ENCODE results near the gene SIDT2.

SIDT2 gene

DNA sequence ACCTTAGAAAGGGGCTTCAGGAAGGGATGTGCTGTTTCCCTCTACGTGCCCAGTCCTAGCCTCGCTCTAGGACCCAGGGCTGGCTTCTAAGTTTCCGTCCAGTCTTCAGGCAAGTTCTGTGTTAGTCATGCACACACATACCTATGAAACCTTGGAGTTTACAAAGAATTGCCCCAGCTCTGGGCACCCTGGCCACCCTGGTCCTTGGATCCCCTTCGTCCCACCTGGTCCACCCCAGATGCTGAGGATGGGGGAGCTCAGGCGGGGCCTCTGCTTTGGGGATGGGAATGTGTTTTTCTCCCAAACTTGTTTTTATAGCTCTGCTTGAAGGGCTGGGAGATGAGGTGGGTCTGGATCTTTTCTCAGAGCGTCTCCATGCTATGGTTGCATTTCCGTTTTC is 18.5 kb downstream of the SIDT2 start:
- Histone ChIP-seq H3K27me3 (ENCODE audit: control insufficient read depth, insufficient read depth, low read length, poor library complexity, severe bottlenecking) (no peaks in the 10 kb centered on the region), H3K9me3 (ENCODE audit: control insufficient read depth, low read length) (no peaks in the 10 kb centered on the region), H3K4me1 (ENCODE audit: control insufficient read depth, insufficient read depth, low read length) (peaks cover 40% of the 10 kb centered on the region), H3K36me3 (ENCODE audit: control insufficient read depth, insufficient read depth, low read length) (peaks cover 2% of the 10 kb centered on the region), H3K27ac (ENCODE audit: insufficient read depth, low read depth, low read length, poor library complexity, severe bottlenecking) (no peak overlapping the region), H3K4me3 (ENCODE audit: insufficient read depth, low read depth, low read length) (no peak overlapping the region)
- 92 to 94% methylated on average over 7 of the region's 7 CpGs for WGBS, 2 experiments

DNA sequence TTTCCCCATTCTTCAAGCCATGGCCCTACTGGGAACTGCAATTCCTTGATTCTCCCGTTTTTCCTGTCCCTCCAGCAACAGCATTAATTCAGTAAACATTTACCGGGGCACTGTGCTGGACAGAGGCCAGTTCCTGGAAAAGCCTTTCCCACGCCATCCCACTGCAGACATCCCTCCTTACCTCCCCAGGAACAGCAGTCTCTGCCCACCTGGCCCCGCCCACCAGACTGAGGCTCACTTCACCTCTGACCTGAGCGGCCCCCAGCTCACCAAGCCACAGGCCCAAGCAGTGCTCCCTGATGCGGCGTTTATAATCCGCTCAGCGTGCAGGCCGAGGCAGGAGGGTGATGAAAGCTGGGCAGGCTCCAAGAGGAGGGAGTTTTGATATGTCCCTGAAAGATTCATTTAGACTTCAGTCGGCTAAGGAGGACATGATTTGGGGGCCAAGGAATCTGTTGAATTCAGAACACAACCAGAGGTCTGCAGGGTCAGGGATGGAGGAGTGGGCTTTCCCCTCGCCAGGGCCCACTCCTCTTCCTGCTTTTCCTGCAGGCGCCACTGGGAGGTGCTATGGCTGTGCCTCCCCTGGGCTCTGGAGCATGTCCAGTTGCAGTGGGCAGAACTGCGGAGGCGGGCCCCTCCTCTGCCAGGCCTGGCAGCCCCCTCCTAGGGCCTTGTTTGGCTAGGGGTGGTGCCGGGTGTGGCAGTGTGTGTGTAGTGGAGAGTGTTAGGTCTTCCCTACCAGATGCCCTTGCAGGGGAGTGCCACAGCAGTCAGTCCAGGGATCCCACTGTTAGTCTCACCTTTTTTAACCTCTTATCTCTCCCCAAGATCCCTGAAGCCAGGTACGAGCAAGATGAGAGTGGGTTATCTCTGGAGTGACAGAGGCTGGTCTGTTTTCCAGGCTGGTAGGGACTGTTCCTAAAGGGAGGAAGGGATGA is 19.2 kb downstream of the SIDT2 start:
- peaks cover 40% of the 10 kb centered on the region for H3K4me1 ChIP-seq (ENCODE audit: control insufficient read depth, insufficient read depth, low read length)
- H3K27me3 ChIP-seq (ENCODE audit: control insufficient read depth, insufficient read depth, low read length, poor library complexity, severe bottlenecking), result no peaks in the 10 kb centered on the region
- peak overlapping the region; percentile 55 for H3K27ac ChIP-seq (ENCODE audit: insufficient read depth, low read depth, low read length, poor library complexity, severe bottlenecking)
- WGBS, 2 experiments, result 72 to 75% methylated on average over 16 to 17 of the region's 17 CpGs
- H3K36me3 ChIP-seq (ENCODE audit: control insufficient read depth, insufficient read depth, low read length), result no peaks in the 10 kb centered on the region
- no peak overlapping the region for H3K4me3 ChIP-seq (ENCODE audit: insufficient read depth, low read depth, low read length)
- H3K9me3 ChIP-seq (ENCODE audit: control insufficient read depth, low read length), result no peaks in the 10 kb centered on the region

DNA sequence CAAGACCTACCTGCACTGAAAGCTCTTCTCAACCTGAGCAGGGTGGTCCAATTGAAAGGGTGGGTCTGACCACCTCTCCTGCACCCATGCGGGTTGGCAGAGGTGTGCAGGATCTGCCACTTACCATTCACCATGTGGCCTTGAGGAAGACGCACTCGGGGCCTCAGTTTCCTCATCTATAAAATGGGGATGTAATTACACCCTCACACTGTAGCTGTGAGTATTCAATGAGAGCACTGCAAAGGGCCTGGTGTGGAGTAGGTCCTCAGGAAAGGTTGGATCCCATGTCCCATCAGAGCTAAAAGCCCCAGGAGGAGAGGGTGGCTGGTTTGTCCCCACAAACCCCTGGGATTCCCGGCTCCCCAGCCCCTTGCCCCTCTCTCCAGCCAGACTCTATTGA is 20.1 kb downstream of the SIDT2 start:
- H3K4me1 ChIP-seq (ENCODE audit: control insufficient read depth, insufficient read depth, low read length), result peaks cover 40% of the 10 kb centered on the region
- no peaks in the 10 kb centered on the region for H3K36me3 ChIP-seq (ENCODE audit: control insufficient read depth, insufficient read depth, low read length)
- no peaks in the 10 kb centered on the region for H3K27me3 ChIP-seq (ENCODE audit: control insufficient read depth, insufficient read depth, low read length, poor library complexity, severe bottlenecking)
- H3K27ac ChIP-seq (ENCODE audit: insufficient read depth, low read depth, low read length, poor library complexity, severe bottlenecking), result peak overlapping the region; percentile 60
- H3K4me3 ChIP-seq (ENCODE audit: insufficient read depth, low read depth, low read length), result peak overlapping the region; percentile 56
- WGBS, 2 experiments, result 61 to 72% methylated on average over 4 of the region's 4 CpGs
- H3K9me3 ChIP-seq (ENCODE audit: control insufficient read depth, low read length), result no peaks in the 10 kb centered on the region

DNA sequence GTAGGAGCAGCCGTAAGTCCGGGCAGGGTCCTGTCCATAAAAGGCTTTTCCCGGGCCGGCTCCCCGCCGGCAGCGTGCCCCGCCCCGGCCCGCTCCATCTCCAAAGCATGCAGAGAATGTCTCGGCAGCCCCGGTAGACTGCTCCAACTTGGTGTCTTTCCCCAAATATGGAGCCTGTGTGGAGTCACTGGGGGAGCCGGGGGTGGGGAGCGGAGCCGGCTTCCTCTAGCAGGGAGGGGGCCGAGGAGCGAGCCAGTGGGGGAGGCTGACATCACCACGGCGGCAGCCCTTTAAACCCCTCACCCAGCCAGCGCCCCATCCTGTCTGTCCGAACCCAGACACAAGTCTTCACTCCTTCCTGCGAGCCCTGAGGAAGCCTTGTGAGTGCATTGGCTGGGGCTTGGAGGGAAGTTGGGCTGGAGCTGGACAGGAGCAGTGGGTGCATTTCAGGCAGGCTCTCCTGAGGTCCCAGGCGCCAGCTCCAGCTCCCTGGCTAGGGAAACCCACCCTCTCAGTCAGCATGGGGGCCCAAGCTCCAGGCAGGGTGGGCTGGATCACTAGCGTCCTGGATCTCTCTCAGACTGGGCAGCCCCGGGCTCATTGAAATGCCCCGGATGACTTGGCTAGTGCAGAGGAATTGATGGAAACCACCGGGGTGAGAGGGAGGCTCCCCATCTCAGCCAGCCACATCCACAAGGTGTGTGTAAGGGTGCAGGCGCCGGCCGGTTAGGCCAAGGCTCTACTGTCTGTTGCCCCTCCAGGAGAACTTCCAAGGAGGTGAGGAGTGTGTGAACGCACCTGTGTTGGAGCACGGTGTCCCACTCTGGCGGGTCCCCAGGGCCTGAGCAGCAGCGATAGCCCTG is 20.7 kb downstream of the SIDT2 start, which contains the start of gene TAGLN:
Gene TAGLN, plus strand, starts transcription at position 318 of the 863 bp plus-strand sequence. CDS start 3,644 bp downstream, outside the sequence.
- Histone ChIP-seq H3K27me3 (ENCODE audit: control insufficient read depth, insufficient read depth, low read length, poor library complexity, severe bottlenecking) (no peaks in the 10 kb centered on the region), H3K9me3 (ENCODE audit: control insufficient read depth, low read length) (no peaks in the 10 kb centered on the region), H3K27ac (ENCODE audit: insufficient read depth, low read depth, low read length, poor library complexity, severe bottlenecking) (peak within 1 kb of the TSS; percentile 60), H3K4me1 (ENCODE audit: control insufficient read depth, insufficient read depth, low read length) (peaks cover 40% of the 10 kb centered on the region), H3K36me3 (ENCODE audit: control insufficient read depth, insufficient read depth, low read length) (no peaks in the 10 kb centered on the region), H3K4me3 (ENCODE audit: insufficient read depth, low read depth, low read length) (peak within 1 kb of the TSS; percentile 56)
- WGBS, 2 experiments, result 4 to 6% methylated on average over 34 of the region's 34 CpGs

DNA sequence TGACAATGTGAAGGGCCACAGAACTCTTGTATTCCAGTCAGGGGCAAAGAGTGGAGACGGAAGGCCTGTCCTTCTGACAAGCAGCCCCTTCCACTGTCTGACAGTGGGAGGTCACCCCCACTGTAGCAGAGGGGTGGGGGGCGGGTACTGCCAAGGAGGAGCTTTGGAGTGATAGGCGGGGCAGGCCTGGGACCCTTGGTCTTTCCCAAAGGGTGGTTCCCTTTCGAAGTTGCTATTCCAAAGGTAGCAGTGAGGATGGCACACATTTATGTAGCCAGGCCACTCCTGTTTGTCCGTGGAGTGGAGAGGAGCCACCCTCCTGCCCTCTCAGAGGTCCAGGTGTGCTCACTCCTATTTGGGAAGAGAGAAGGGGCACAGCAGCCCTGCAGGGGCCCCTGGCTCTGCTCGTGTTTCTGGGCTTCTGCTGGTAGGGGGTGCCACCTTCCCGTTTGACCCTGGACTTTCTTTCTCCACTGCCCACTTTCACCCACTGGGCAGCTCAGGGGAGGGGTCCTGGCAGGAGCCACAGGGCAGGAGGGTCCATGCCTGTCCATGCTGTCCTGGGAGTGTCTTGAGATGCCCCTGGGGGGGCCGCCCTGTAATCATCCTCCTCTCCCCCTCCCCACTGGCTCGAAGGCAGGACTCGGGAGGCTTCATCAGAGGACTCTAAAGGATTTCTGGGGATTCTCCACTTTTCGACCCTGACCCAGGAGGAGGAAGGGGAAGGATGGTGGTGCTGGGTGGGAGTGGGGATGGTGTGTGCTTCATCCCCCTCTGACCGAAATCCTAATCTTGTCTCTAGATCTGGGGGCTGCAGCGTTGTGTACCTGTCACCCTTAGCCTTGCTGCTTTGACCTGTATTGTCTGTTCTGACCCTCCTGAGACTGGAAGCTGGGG is 21.6 kb downstream of the SIDT2 start:
- no peaks in the 10 kb centered on the region for H3K9me3 ChIP-seq (ENCODE audit: control insufficient read depth, low read length)
- peak overlapping the region; percentile 56 for H3K4me3 ChIP-seq (ENCODE audit: insufficient read depth, low read depth, low read length)
- H3K27ac ChIP-seq (ENCODE audit: insufficient read depth, low read depth, low read length, poor library complexity, severe bottlenecking), result no peak overlapping the region
- WGBS, 2 experiments, result 27% methylated on average over 13 of the region's 13 CpGs
- no peaks in the 10 kb centered on the region for H3K36me3 ChIP-seq (ENCODE audit: control insufficient read depth, insufficient read depth, low read length)
- H3K4me1 ChIP-seq (ENCODE audit: control insufficient read depth, insufficient read depth, low read length), result peaks cover 40% of the 10 kb centered on the region
- no peaks in the 10 kb centered on the region for H3K27me3 ChIP-seq (ENCODE audit: control insufficient read depth, insufficient read depth, low read length, poor library complexity, severe bottlenecking)

DNA sequence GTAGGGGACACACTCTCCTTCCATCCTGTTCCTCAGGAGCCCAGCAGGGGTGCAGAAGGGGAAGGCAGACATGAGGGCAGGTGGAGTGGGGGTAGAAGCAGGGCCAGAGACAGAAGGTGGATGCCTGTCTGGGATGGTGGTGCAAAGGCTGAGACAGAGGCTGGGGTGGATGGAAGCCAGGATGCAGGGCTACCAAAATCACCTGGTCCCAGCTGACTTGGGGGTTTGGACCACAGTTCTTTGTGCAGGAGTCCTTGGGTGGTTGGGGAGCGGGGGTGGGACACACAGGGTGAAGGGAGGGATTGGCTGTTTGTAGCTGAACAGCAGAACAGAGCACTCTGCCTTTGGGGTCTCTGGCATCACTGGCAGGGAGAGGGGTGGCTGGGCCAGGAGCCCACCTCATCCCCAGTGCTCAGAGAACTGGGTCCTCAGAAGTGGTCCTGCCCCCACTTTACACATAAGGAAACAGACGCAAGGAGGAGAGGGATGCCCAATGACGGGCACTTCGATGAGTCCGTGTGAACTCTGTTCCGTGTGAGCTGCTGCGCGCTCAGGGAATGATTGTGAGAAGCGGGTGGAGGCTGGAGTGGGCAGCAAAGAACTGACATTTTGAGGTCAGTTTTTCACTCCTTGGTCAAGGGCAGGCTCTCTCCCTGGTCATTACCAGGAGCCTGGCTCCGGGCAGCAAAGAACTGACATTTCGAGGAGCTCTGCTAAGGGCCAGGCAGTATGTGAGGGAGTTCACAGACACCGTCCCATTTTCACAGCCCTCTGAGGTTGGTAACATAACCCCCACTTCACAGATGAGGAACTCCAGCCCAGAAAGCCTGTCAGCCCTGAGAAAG is 22.5 kb downstream of the SIDT2 start:
- WGBS, 2 experiments, result 72 to 79% methylated on average over 12 of the region's 12 CpGs
- no peaks in the 10 kb centered on the region for H3K27me3 ChIP-seq (ENCODE audit: control insufficient read depth, insufficient read depth, low read length, poor library complexity, severe bottlenecking)
- H3K4me1 ChIP-seq (ENCODE audit: control insufficient read depth, insufficient read depth, low read length), result peaks cover 40% of the 10 kb centered on the region
- no peak overlapping the region for H3K27ac ChIP-seq (ENCODE audit: insufficient read depth, low read depth, low read length, poor library complexity, severe bottlenecking)
- peak overlapping the region; percentile 56 for H3K4me3 ChIP-seq (ENCODE audit: insufficient read depth, low read depth, low read length)
- no peaks in the 10 kb centered on the region for H3K36me3 ChIP-seq (ENCODE audit: control insufficient read depth, insufficient read depth, low read length)
- H3K9me3 ChIP-seq (ENCODE audit: control insufficient read depth, low read length), result no peaks in the 10 kb centered on the region

DNA sequence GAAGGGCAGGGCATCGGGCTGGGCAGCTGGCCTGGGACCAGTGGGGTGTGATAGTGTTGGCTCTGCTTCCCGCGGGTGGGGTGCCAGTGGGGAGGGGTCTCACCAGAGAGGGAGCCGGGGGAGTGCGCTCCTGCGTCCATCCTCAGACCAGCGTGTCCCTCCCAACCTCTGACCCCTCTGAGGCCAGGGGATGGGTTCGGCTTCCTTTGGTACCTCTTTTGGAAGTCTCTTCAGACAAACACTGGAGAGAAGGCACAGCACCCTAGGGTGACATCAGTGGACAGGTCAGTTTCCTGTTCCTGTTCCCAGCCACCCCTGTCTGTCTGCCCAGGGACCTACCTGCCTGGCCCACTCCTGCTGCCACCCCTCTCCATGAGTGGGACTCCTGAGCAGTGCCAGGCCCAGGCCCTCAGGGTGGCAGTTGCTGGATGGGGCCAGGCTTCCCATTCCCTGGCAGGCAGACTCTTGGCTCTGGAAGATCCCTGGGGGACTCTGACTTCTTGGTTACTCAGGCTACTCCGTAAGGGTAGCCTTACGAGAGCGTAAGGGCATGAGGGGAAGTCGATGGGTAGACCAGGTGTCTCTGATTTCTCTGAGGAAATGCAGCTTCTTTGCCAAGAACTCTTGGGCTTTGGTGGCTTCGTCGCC is 23.2 kb downstream of the SIDT2 start:
- Histone ChIP-seq H3K4me1 (ENCODE audit: control insufficient read depth, insufficient read depth, low read length) (peaks cover 40% of the 10 kb centered on the region), H3K9me3 (ENCODE audit: control insufficient read depth, low read length) (no peaks in the 10 kb centered on the region), H3K36me3 (ENCODE audit: control insufficient read depth, insufficient read depth, low read length) (no peaks in the 10 kb centered on the region), H3K27me3 (ENCODE audit: control insufficient read depth, insufficient read depth, low read length, poor library complexity, severe bottlenecking) (no peaks in the 10 kb centered on the region), H3K4me3 (ENCODE audit: insufficient read depth, low read depth, low read length) (peak overlapping the region; percentile 56), H3K27ac (ENCODE audit: insufficient read depth, low read depth, low read length, poor library complexity, severe bottlenecking) (no peak overlapping the region)
- 83 to 86% methylated on average over 14 of the region's 14 CpGs for WGBS, 2 experiments

DNA sequence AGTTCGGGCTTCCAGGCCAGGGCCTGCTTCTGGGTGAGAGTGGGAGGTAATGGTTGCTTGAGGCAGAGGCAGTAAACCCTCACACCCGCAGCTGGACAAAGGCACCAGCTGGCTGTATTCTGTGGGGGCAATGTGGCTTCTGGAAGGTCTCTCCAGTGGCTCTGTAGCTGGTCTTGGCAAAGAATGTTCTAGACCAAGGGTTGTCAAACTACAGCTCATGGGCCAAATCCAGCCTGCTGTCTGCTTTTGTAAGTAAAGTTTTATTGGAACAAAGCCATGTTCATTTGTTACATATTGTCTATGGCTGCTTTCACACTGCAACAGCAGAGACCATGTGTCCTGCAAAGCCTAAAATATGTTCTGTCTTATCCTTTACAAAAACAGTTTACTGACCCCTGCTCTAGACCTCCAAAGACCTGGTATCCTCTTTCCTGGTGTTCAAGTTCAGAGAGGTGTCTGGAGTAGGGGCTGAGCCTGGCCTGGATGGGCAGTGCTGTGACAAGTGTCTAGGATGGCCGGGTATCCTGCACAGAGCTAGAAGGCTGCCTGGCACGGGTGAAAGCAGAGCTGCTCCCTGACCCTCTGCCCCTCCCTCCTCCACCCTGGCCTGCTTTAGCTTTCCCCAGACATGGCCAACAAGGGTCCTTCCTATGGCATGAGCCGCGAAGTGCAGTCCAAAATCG is 24.0 kb downstream of the SIDT2 start:
- no peaks in the 10 kb centered on the region for H3K36me3 ChIP-seq (ENCODE audit: control insufficient read depth, insufficient read depth, low read length)
- no peak overlapping the region for H3K4me3 ChIP-seq (ENCODE audit: insufficient read depth, low read depth, low read length)
- H3K27me3 ChIP-seq (ENCODE audit: control insufficient read depth, insufficient read depth, low read length, poor library complexity, severe bottlenecking), result no peaks in the 10 kb centered on the region
- 94 to 97% methylated on average over 7 of the region's 7 CpGs for WGBS, 2 experiments
- no peak overlapping the region for H3K27ac ChIP-seq (ENCODE audit: insufficient read depth, low read depth, low read length, poor library complexity, severe bottlenecking)
- H3K9me3 ChIP-seq (ENCODE audit: control insufficient read depth, low read length), result no peaks in the 10 kb centered on the region
- peaks cover 40% of the 10 kb centered on the region for H3K4me1 ChIP-seq (ENCODE audit: control insufficient read depth, insufficient read depth, low read length)
